OCI-M2 (cell line): ENCODE results near the gene MMP21.
A peak's percentile ranks its signal among the peaks of the same experiment; 100 is the strongest.

Source experiments
- DNase-seq: peaks from one replicate; lab custom pipeline; 2025; ENCODE audit not compliant: unreplicated experiment; lab: John Stamatoyannopoulos, UW

The MMP21 gene

GRCh38 chr10:125775491-125776106 is at the start of gene MMP21:
Gene MMP21, minus strand, starts transcription at chr10:125775821. Its CDS starts 0 bp downstream, at chr10:125775821.
- no peak for DNase-seq

GRCh38 chr10:125824736-125825135 is 49.1 kb upstream of the MMP21 start:
- no peak for DNase-seq

GRCh38 chr10:125823663-125824251 is 48.1 kb upstream of the MMP21 start:
- DNase-seq, result no peak

- peak; percentile 68 for DNase-seq
These were observed 47.4 kb upstream of the MMP21 start, which contains the start of the genes BCCIP and UROS for GRCh38 chr10:125822878-125823662. Gene BCCIP, plus strand, starts transcription at chr10:125823546. Its CDS starts 12 bp downstream, at chr10:125823558. Gene UROS, minus strand, starts transcription at chr10:125823258. Its CDS starts 6,759 bp downstream, at chr10:125816499.

- no peak for DNase-seq
These were observed 45.1 kb upstream of the MMP21 start for GRCh38 chr10:125820701-125821100.

- DNase-seq, result no peak
These were observed 41.8 kb upstream of the MMP21 start for GRCh38 chr10:125817337-125817946.

GRCh38 chr10:125816548-125816947 is 40.9 kb upstream of the MMP21 start:
- DNase-seq, result peak; percentile 76

GRCh38 chr10:125815764-125816163 is 40.1 kb upstream of the MMP21 start:
- DNase-seq, result no peak

- no peak for DNase-seq
These were observed 36.6 kb upstream of the MMP21 start for GRCh38 chr10:125812128-125812750.

GRCh38 chr10:125811251-125811650 is 35.6 kb upstream of the MMP21 start:
- no peak for DNase-seq

- no peak for DNase-seq
These were observed 32.4 kb upstream of the MMP21 start for GRCh38 chr10:125808047-125808446.

GRCh38 chr10:125802739-125803138 is 27.1 kb upstream of the MMP21 start:
- DNase-seq, result no peak

GRCh38 chr10:125802131-125802530 is 26.5 kb upstream of the MMP21 start:
- no peak for DNase-seq

GRCh38 chr10:125801574-125801973 is 26.0 kb upstream of the MMP21 start:
- DNase-seq, result no peak

GRCh38 chr10:125799451-125800182 is 24.0 kb upstream of the MMP21 start:
- no peak for DNase-seq

GRCh38 chr10:125797994-125798662 is 22.5 kb upstream of the MMP21 start:
- DNase-seq, result no peak

- DNase-seq, result no peak
These were observed 21.8 kb upstream of the MMP21 start for GRCh38 chr10:125797424-125797823.

GRCh38 chr10:125795637-125796190 is 20.1 kb upstream of the MMP21 start:
- no peak for DNase-seq

GRCh38 chr10:125795128-125795527 is 19.5 kb upstream of the MMP21 start:
- DNase-seq, result no peak
